NCI-H748 (cell line): ENCODE data around the gene RGS19.
"Not testable (repeated sequence)": the region's sequence is repeated elsewhere in the genome, so short reads cannot be mapped to it uniquely, and the experiment has no call there.

Source experiments
- DNase-seq: peaks from one replicate; lab custom pipeline; 2025; ENCODE audit not compliant: unreplicated experiment; lab: John Stamatoyannopoulos, UW

RGS19 gene

DNA sequence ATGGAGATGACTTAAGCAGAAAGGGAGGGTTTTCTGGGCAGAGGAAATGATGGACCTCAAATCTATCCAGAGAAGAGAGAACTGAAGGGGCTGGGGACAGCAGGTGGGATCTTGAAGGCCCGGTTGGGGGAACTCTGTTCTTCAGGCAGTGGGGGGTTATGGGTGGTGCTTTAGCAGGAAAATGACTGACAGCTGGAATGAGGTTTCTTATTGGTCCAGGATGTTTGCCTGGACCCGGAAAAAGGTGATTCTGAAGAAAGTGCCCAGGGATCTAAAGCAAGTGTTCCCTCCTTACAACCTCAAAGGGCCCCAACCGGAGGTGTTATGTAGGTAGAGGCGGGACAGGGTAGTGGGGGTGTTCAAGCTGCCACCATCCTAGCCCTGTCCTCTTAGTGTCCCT, 16.1 kb upstream of the RGS19 start:
- no peak for DNase-seq

GRCh38 chr20:64093013-64093503, 13.7 kb upstream of the RGS19 start:
- no peak for DNase-seq

DNA sequence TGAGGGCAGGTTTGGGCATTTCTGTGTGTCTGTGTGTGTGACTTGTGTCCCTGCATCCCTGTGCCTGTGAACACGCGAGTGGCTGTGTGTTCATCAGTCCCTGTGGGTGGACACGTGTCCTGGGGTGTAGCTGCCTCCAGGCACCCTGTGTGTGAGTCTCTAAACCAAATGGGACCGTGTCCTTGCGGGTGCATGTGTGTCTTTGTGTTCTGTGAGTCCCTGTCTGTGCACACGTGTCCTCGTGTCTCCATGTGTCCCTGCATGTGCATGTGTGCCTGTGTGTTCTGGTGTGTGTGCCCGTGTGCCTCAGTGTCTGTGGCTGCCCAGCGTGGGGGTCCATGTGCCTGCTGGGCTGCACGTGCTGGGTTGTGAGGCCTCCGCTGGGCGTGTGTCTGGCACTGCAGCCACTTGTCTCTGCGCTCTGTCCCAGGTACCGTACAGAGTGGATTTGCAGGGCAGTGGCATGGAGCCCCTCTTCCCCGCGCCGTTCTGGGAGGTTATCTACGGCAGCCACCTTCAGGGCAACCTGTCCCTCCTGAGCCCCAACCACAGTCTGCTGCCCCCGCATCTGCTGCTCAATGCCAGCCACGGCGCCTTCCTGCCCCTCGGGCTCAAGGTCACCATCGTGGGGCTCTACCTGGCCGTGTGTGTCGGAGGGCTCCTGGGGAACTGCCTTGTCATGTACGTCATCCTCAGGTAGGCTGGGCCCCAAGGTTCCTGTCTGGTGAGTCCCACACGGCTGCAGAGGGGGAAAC, 13.1 kb upstream of the RGS19 start:
- DNase-seq: no peak

GRCh38 chr20:64091770-64092169, 12.5 kb upstream of the RGS19 start:
- no peak for DNase-seq

GRCh38 chr20:64091340-64091739, 12.0 kb upstream of the RGS19 start:
- no peak for DNase-seq

- peak; percentile 71 for DNase-seq
These were observed 10.8 kb upstream of the RGS19 start for GRCh38 chr20:64090165-64090564.

- DNase-seq: not testable (repeated sequence)
These were observed 9.3 kb upstream of the RGS19 start for GRCh38 chr20:64088586-64088985.

DNA sequence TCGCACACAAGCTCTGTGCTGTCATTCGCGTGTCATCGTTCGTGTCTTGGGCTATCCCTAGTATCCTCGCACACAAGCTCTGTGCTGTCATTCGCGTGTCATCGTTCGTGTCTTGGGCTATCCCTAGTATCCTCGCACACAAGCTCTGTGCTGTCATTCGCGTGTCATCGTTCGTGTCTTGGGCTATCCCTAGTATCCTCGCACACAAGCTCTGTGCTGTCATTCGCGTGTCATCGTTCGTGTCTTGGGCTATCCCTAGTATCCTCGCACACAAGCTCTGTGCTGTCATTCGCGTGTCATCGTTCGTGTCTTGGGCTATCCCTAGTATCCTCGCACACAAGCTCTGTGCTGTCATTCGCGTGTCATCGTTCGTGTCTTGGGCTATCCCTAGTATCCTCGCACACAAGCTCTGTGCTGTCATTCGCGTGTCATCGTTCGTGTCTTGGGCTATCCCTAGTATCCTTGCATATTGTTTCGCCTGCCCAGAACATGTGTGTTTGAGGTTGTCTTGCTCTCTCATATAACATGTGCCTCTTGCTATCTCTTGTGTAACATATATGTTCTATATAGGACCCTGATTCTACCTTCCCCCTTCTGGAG, 8.0 kb upstream of the RGS19 start:
- DNase-seq: not testable (repeated sequence)

- no peak for DNase-seq
These were observed 7.5 kb upstream of the RGS19 start for GRCh38 chr20:64086801-64087200.

DNA sequence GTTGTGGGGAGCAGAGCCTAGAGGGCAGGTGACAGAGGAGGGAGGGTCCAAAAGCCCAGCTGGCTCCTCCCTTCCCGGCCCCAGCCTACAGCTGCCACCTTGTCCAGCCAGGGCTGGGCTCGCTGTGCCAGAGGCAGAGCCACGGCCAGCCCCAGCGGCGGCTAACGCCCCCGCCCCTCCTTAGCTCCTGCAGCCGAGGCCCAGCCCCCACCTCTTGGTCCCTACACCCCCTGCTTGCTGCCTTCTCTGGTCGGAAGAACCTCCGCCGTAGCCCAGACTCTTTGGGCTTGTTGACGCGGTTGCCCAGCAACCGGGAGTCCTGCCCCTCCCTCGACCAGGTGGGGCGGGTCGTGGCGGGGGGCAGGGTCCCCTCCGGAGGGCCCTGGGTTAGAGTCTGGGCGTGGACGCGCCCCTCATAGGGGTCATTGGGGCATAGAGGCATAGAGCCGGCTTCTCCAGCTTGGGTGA, 5.4 kb upstream of the RGS19 start:
- peak; percentile 59 for DNase-seq

DNA sequence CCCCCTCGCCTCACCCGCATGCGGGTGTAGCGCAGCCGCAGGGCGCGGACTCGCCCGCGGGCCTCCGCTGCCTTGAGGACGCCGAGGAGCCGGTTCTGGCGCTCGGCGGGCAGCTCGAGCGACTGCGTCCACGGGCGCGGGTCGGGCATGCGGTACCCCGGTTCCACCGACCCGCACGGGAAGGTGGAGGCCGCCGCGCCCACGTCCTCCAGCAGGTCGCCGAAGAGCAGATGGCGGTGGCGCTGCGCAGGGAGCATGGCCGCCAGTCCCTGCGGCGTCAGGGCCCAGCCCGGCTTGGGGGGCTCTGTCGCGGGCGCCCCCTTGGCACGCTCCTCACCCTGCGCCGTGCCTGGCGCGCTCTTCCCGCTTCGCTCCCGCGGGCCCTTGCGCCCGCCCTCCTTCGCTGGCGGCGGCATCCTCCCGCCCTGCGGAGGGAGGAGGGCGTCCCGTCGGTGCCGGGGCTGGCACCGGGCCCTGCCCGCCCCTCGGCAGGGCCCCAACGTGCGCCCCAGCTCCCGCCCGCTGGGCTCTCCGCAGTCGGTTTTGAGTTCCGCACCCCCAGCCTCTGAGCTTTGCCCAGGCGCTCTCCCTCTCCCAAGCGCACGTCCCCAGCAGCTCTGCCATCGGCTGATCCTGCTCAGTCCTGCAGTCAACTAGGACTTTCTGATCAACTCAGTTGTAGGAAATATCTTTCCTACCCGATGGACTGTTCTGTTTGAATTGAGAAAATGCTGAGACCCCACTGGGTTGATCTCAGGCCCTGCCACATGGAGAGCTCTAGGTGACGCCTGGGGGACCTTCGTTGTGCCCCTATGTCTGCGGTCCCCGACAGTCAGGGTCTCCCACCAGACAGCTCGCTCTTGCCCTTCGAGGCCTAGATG, 4.7 kb upstream of the RGS19 start, which contains the start of gene LKAAEAR1:
Gene LKAAEAR1 (minus strand): TSS at position 595 of the 881 bp plus-strand sequence. CDS start 179 bp downstream, at position 416.
- peak; percentile 38 for DNase-seq

DNA sequence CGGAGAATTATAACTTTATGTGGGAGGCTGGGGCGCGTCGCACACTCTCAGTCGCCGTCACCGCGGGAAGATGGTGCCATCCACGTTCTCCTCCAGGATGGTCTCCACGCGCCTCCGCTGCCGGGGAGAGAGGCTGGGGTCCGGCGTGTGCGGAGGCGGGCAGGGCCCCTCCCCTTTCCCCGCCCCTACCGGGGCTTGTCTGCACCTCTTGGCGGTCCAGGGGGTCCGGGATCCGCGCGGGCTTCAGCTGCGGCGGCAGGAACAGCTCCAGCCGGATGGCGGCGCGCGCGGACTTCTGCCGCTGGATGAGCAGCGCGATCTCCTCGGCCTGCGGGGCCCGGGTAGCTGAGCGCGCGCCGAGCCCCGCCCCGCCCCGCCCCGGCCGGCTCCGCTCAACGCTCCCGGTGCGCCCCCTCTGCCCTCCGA, 4.1 kb upstream of the RGS19 start:
- peak; percentile 82 for DNase-seq

GRCh38 chr20:64082820-64083377, 3.6 kb upstream of the RGS19 start:
- no peak for DNase-seq

DNA sequence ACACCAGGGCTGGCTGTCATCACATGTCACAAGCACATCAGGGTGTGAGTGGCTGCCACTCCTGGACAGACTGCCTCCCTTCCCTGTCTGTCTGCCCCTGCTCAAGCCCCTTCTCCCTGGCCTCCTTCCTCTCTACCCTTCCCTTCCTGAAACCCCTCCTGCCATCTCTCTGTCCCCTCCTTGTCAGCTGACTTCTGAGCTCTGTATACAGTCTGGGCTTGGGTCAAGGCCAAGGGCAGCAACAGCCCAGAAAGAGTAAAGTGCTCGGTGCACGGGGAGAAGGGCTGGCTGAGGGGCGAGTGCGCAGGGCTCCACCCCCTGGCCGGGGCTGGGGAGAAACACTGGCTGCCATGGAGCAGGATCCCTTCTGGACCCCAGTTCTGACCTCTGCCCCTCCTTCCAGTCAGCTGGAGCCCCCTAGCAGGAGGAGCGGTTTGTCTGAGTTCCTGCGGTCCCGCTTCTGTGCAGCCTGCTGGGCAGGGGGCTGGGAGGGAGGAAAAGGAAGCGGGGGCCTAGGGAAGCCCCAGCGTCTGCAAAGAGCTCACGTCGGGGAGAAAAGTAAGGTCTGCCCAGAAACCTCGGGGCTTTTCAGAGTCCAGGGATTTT, 2.9 kb upstream of the RGS19 start:
- no peak for DNase-seq

DNA sequence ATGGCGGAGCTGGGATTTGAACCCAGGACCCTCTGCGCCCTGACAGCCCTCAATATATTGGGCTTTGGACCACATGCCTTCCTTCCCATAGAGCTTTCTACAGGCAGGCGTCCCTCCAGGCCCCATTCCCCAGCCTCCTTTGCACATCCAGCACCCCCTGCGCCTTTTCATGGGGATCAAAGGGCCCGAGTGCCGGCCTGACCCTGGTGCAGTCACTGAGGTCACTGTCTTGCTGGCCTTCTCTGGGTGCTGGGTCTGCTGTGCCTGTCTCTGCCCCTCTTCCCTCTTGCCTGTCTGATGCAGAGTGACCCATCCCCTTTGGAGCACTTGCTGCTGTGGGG, 2.3 kb upstream of the RGS19 start:
- DNase-seq: no peak

DNA sequence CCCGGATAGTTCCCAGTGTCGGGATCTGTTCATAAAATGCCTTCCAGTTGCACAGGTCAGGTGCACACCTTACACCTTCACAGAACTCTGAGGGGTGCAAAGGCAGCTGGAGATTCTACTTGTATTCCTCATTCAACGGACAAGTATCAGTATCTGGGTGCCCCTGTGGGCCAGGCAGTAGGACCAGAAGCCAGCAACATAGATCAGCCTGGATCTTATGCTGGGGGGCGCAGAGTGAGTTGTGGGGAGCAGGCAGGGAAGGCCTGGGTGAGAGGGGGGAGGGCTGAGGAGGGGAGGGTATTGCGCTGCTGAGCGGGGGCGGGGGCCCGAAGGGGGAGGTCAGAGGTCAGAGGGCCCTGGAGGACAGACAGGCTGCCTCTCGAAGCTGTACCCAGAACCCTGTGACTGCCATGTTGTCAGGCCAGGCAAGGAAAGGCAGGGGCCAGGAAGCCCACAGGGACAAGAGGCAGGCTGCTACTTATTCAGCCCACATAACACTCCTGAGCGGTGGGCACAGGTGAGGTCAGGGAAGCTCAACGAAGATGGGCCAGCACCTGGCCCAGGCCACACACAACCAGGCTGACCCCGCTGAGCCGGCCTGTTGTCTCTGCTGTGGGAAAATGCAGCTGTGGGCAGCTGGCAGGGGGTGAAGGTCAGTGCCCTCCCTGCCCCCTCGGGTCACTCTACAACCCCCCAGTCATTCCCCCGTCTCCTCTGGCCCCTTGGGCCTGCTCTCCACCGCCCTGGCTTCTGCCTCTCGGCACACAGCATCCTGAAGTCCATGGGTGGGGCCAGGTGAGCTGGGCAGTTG, 1.7 kb upstream of the RGS19 start:
- no peak for DNase-seq

- no peak for DNase-seq
These were observed 895 bp upstream of the RGS19 start, which contains the start of gene OPRL1 for GRCh38 chr20:64080013-64080812. Gene OPRL1 (plus strand): TSS chr20:64080082. CDS start chr20:64092721, 12,639 bp downstream.

GRCh38 chr20:64078934-64079272, 415 bp downstream of the RGS19 start:
- no peak for DNase-seq
